PC-9 (cell line): ENCODE data around the gene FIZ1.

Experiments used
- EZH2 ChIP-seq: fragments of 200-600 bp; sonication (generic); IDR thresholded peaks from 2 replicates; pipeline ENCODE4 v1.8.0; 2017; ENCODE audit warnings: antibody characterized with exemption, low read depth
- TF ChIP-seq, protein P1 (sequence below): fragments of 200-600 bp; sonication (generic); conservative IDR thresholded peaks from 2 replicates; pipeline ENCODE4 v1.6.1; 2017; ENCODE audit warnings: mixed run types, antibody characterized with exemption, mild to moderate bottlenecking, moderate library complexity

DNA sequence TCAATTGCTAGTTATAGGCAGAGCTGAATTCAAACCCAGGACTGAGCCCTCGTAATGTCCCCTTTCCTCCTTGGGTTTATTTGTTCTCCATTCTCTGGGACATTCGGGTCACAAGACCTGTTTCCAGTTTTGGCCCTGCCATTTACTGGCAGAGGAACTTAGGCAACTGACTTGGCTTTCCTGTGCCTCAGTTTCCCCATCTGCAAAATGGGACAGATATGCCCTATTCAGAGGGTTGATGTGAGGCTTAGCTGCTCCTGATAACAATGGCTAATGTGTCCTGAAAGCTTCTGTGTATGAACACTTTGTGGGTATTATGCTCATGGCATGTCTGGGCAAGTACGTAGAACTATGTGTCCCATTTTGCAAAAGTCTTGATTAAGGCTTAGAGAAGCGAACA lies 1.8 kb upstream of the FIZ1 start:
- TF ChIP-seq, protein P1, sequence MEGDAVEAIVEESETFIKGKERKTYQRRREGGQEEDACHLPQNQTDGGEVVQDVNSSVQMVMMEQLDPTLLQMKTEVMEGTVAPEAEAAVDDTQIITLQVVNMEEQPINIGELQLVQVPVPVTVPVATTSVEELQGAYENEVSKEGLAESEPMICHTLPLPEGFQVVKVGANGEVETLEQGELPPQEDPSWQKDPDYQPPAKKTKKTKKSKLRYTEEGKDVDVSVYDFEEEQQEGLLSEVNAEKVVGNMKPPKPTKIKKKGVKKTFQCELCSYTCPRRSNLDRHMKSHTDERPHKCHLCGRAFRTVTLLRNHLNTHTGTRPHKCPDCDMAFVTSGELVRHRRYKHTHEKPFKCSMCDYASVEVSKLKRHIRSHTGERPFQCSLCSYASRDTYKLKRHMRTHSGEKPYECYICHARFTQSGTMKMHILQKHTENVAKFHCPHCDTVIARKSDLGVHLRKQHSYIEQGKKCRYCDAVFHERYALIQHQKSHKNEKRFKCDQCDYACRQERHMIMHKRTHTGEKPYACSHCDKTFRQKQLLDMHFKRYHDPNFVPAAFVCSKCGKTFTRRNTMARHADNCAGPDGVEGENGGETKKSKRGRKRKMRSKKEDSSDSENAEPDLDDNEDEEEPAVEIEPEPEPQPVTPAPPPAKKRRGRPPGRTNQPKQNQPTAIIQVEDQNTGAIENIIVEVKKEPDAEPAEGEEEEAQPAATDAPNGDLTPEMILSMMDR: no peak
- TF ChIP-seq EZH2: no peak
